GM12878 (cell line): Measurements from ENCODE around the gene CREB3. TPM values are rescaled to one million over a fixed set of nuclear protein-coding genes. Genes with fewer than 3 reads are reported as not detected.

Source experiments
- ATAC-seq: fragments of 200-7000 bp; cut with Tn5 transposase; 3 replicates; pipeline ENCODE4 v1.9.1; 2020; ENCODE audit warnings: mild to moderate bottlenecking, moderate library complexity
- BruUV-seq: library from RNA; stranded (reverse); fragments of 400-500 nt; replicated peaks from 2 replicates; lab custom pipeline; 2021; lab: Mats Ljungman, UMichigan
- CTCF ChIA-PET: fragments of 300-600 bp; sonication (Branson Sonifier 250); formaldehyde crosslinking; extraction: SDS; loops from one replicate; lab custom pipeline; 2021; ENCODE audit warnings: inconsistent platforms; lab: Yijun Ruan, JAX
- POLR2A ChIA-PET: fragments of 350-600 bp; formaldehyde crosslinking; extraction: SDS; loops from one replicate; lab custom pipeline; 2021; ENCODE audit warnings: inconsistent platforms; lab: Charles Lee
- RAD21 ChIA-PET: fragments of 300-600 bp; sonication (Branson Sonifier 250); formaldehyde crosslinking; loops from one replicate; lab custom pipeline; 2023; ENCODE audit warnings: antibody characterized with exemption; ENCODE audit not compliant: unreplicated experiment; lab: Charles Lee
- SMC1A ChIA-PET: fragments of 300-600 bp; sonication (Branson Sonifier 250); formaldehyde crosslinking; loops from one replicate; lab custom pipeline; 2023; ENCODE audit not compliant: unreplicated experiment, uncharacterized antibody; lab: Charles Lee
- DNase-seq: peaks from one replicate; pipeline ENCODE4 v3.0.0-alpha.2; 2011; ENCODE audit warnings: low read depth, low spot score
- FAIRE-seq: peaks from 3 replicates; lab custom pipeline; 2011; peaks lifted over from hg19 to GRCh38; lab: Jason Lieb, UNC
- H2AFZ ChIP-seq: 2 replicates; pipeline ENCODE4 v1.6.0; 2011; ENCODE audit warnings: low read depth, low read length, control low read depth; ENCODE audit not compliant: control insufficient read depth
- H3K27ac ChIP-seq: 2 replicates; pipeline ENCODE4 v1.5.1; 2011; ENCODE audit warnings: control low read depth; ENCODE audit not compliant: control insufficient read depth, insufficient read depth
- H3K27me3 ChIP-seq, 2 experiments: replicated peaks in 1 of 2; 2 replicates each; pipeline versions ENCODE4 v1.6.0 to v1.6.1; 2011; ENCODE audit warnings: low read length in 1 of 2; ENCODE audit not compliant: control insufficient read depth in 2 of 2, insufficient read depth in 2 of 2
- H3K36me3 ChIP-seq, 2 experiments: 2 replicates each; pipeline ENCODE4 v1.5.1; 2011; ENCODE audit warnings: low read length in 1 of 2; ENCODE audit not compliant: control insufficient read depth in 2 of 2, insufficient read depth in 2 of 2
- H3K4me1 ChIP-seq: 2 replicates; pipeline ENCODE4 v1.6.1; 2011; ENCODE audit warnings: mild to moderate bottlenecking, low read length, moderate library complexity, mixed read lengths; ENCODE audit not compliant: control insufficient read depth, insufficient read depth
- H3K4me2 ChIP-seq: 2 replicates; pipeline ENCODE4 v1.6.0; 2011; ENCODE audit warnings: control low read depth; ENCODE audit not compliant: control insufficient read depth, insufficient read depth
- H3K4me3 ChIP-seq: fragments of 200-600 bp; sonication (generic); 2 replicates; pipeline ENCODE4 v1.5.1; 2016
- H3K79me2 ChIP-seq: 2 replicates; pipeline ENCODE4 v1.6.0; 2011; ENCODE audit warnings: low read length; ENCODE audit not compliant: control insufficient read depth, insufficient read depth
- H3K9ac ChIP-seq: 2 replicates; pipeline ENCODE4 v1.8.0; 2011; ENCODE audit warnings: low read length, control low read depth, mixed read lengths; ENCODE audit not compliant: control insufficient read depth, insufficient read depth
- H3K9me3 ChIP-seq: replicated peaks from 3 replicates; pipeline ENCODE4 v1.5.1; 2011; ENCODE audit warnings: mild to moderate bottlenecking, low read length; ENCODE audit not compliant: control insufficient read depth, insufficient read depth
- H4K20me1 ChIP-seq: 2 replicates; pipeline ENCODE4 v1.6.0; 2011; ENCODE audit not compliant: control insufficient read depth, insufficient read depth
- ATF7 ChIP-seq: fragments of 450-650 bp; IDR thresholded peaks from 2 replicates; pipeline ENCODE4 v1.6.1; 2016; ENCODE audit warnings: low read depth, mild to moderate bottlenecking
- CREB1 ChIP-seq: IDR thresholded peaks from 2 replicates; pipeline ENCODE4 v1.6.1; 2012; ENCODE audit warnings: low read depth, mild to moderate bottlenecking, inconsistent platforms
- IRF3 ChIP-seq: fragments of 450-650 bp; IDR thresholded peaks from 2 replicates; pipeline ENCODE4 v1.6.1; 2014; ENCODE audit warnings: mild to moderate bottlenecking
- NR2C1 ChIP-seq: fragments of 450-650 bp; IDR thresholded peaks from 2 replicates; pipeline ENCODE4 v1.6.1; 2017; ENCODE audit warnings: antibody characterized with exemption, mild to moderate bottlenecking, moderate library complexity
- NR2C2 ChIP-seq: IDR thresholded peaks from 2 replicates; pipeline ENCODE4 v1.6.1; 2011; ENCODE audit warnings: borderline replicate concordance, low read depth; ENCODE audit not compliant: control insufficient read depth, insufficient read length
- RAD21 ChIP-seq: IDR thresholded peaks from 2 replicates; pipeline ENCODE4 v1.6.1; 2011; ENCODE audit warnings: mild to moderate bottlenecking, low read depth, low read length, moderate library complexity; ENCODE audit not compliant: insufficient read depth
- RELA ChIP-seq: fragments of 450-650 bp; IDR thresholded peaks from 2 replicates; pipeline ENCODE4 v1.8.0; 2014; ENCODE audit warnings: borderline replicate concordance; ENCODE audit not compliant: partially characterized antibody
- RUNX3 ChIP-seq: IDR thresholded peaks from 2 replicates; pipeline ENCODE4 v1.6.1; 2012; ENCODE audit warnings: low read length, inconsistent platforms
- TAF1 ChIP-seq: IDR thresholded peaks from 2 replicates; pipeline ENCODE4 v1.6.1; 2011; ENCODE audit warnings: mild to moderate bottlenecking, low read depth, low read length, borderline replicate concordance
- ZBED1 ChIP-seq: IDR thresholded peaks from 2 replicates; pipeline ENCODE4 v1.6.1; 2016; ENCODE audit warnings: borderline replicate concordance
- ZNF217 ChIP-seq: fragments of 450-650 bp; IDR thresholded peaks from 2 replicates; pipeline ENCODE4 v1.6.1; 2017; ENCODE audit warnings: antibody characterized with exemption, mild to moderate bottlenecking
- WGBS: methylation state at CpG from one replicate; pipeline ENCODE4 v1.1.6; 2016; ENCODE audit warnings: low lambda C conversion rate; ENCODE audit not compliant: insufficient replicate concordance, insufficient coverage; ENCODE audit errors: missing lambda C conversion rate; 5-methylcytosine and 5-hydroxymethylcytosine counted together
- in situ Hi-C: fragments of 300-500 bp; cut with MboI; formaldehyde crosslinking; loops from 9 replicates; pipeline ENCODE4 v1.14.3; 2018; ENCODE audit warnings: mixed read lengths
- intact Hi-C: fragments of 100-400 bp; cut with micrococcal nuclease; formaldehyde crosslinking; loops from one replicate; pipeline ENCODE4 v1.14.2; 2022; ENCODE audit not compliant: unreplicated experiment
- polyA plus RNA-seq, 11 experiments: library from polyadenylated mRNA; depleted of rRNA in 4 of 11; unstranded in 6 of 11; stranded (reverse) in 5 of 11; fragments of >200 nt; fragmentation: Nextera tagmentation in 4 of 11; fragmentation: Illumina TruSeq in 1 of 11; extraction: Ambion mirVana in 4 of 11; extraction: Trizol in 1 of 11; gene quantifications; 1 replicate in 1 of 11; 2 replicates in 10 of 11; pipeline versions ENCODE4 v1.2.1 to v1.2.3, GENCODE V29; 2011 to 2016; ENCODE audit warnings: inconsistent platforms in 2 of 11, missing spikeins in 2 of 11, low read depth in 1 of 11
- total RNA-seq, 4 experiments: library from RNA; depleted of rRNA in 3 of 4; stranded (reverse); fragments of >200 nt in 3 of 4; fragmentation: Illumina TruSeq in 1 of 4; extraction: Trizol in 1 of 4; gene quantifications; 2 replicates each; pipeline versions ENCODE4 v1.2.1 to v1.2.3, GENCODE V29; 2013 to 2021

Gene CREB3
- total and polyA plus RNA-seq, 10 of the 15 experiments (the other 5 are each of a cell fraction or from before 2014, with no cell fraction given), result 9.8 to 38.9 (median 19.8) TPM

- Histone ChIP-seq H3K4me1 (0 out of 2 replicates have a peak, but pooled peaks cover 3% of the 10 kb centered on the region), H3K4me3 (no peak overlapping the region), H3K36me3 (peaks cover 61 to 63% of the 10 kb centered on the region in 2 experiments), H4K20me1 (no peaks in the 10 kb centered on the region), H3K9ac (no peak overlapping the region)
- in situ Hi-C loops (no loop called here), intact Hi-C loops (no loop called here)
- ATAC-seq, result no peak
- ChIA-PET CTCF (interaction anchor here (4.1 kb wide), 1 partner anchor 10 kb away, joined by 33 read pairs; no protein-coding TSS in a partner anchor), POLR2A (interaction anchor here (1.4 kb wide), 1 partner anchor 10 kb away, joined by 4 read pairs; no protein-coding TSS in a partner anchor)
- TF ChIP-seq CREB1 (no peak), RUNX3 (no peak), RELA (no peak), NR2C1 (no peak), RAD21 (no peak), ZNF217 (no peak), IRF3 (no peak), ATF7 (no peak), NR2C2 (no peak), TAF1 (no peak), ZBED1 (no peak)
- TF ChIP-seq, all 136 proteins: peak for 0
- no peak overlapping the region for H3K27ac ChIP-seq
- no TSS peak for BruUV-seq
- H3K79me2 ChIP-seq, result no peaks in the 10 kb centered on the region
- ChIA-PET RAD21 (no interaction called here), SMC1A (interaction anchor here (2.2 kb wide), 1 partner anchor 21 kb away, joined by 5 read pairs; no protein-coding TSS in a partner anchor)
- no peak for FAIRE-seq
- H3K27me3 ChIP-seq, result no peaks in the 10 kb centered on the region
- H3K4me2 ChIP-seq, result no peak overlapping the region
- no peaks in the 10 kb centered on the region for H3K9me3 ChIP-seq
- H2AFZ ChIP-seq, result no peak overlapping the region
- 96% methylated on average over 10 of the region's 10 CpGs for WGBS
- DNase-seq, result no peak
These were observed 25.5 kb upstream of the CREB3 start for GRCh38 chr9:35706951-35707350.
